ENCODE data around the gene SETD7.
"Not testable (repeated sequence)": the region's sequence is repeated elsewhere in the genome, so short reads cannot be mapped to it uniquely, and the experiment has no call there.

SETD7 gene

DNA sequence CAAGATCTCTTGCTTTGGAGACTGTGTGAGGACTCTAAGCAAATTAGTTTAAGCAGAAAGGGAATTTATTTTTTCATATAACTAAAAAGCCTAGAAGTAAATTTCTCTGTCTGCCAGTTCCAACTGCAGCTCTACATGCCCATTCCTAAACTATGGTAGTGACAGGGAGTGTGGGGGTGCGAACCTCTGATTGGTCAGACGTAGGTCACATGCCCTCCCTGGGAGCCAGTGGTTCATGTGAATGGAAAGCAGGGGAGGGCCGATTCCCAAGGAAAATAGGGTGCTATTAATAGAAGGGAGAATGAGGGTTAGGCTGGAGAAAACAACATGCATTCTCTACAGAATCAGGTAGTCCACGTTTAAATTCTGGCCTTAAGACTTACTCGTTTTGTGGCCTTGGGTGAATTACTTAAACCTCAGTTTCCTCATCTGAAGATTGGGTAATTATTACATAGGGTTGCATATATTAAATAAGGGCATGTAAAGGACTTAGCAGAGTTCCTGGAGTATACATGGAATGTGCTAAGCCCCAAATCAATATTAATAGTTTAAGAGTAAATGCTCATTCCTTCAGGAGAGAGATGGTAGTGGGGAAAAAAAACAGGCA, 94.9 kb downstream of the SETD7 start:
- no peak for DNase-seq

DNA sequence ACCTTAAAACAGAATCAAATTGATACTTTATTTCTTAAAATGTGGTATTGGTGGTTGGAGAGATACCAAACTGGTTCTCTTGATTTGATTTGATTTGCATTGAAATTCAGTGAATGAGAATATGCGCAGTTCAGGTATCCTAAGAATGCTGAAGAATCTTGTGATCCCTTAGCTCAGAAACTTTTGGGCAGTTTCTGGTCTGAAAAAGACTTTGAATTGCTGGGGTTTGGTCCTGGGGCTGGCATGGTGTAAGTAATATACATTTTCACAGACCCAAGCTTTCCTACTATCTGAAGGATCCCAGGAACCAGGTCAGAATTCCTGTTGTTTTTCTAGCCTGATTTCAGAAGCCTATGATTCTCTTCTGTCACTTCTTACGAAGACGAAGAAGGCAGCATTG, 95.5 kb downstream of the SETD7 start:
- no peak for DNase-seq

GRCh38 chr4:139458999-139459398, 97.0 kb downstream of the SETD7 start:
- DNase-seq: no peak

GRCh38 chr4:139458543-139458942, 97.5 kb downstream of the SETD7 start:
- no peak for DNase-seq

DNA sequence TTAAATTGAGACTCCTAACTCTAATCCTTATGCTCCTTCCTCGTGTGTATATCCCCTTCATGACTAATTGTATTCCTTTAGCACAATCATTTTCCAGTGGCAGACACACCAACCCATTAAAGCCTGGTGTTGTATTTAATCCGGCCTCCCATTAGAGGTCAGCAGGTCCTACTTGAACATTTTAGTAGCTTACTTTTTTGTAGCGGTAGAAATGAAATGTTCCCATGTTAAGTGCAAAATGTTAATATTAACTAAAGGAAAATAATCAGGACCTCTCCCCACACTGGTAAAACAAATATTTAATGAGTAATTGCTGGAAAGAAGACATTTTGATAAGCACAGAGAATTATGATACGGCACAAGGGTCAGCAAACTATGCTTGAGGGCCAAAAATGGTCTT, 98.7 kb downstream of the SETD7 start:
- no peak for DNase-seq

GRCh38 chr4:139455126-139455538, 100.9 kb downstream of the SETD7 start:
- DNase-seq: no peak

DNA sequence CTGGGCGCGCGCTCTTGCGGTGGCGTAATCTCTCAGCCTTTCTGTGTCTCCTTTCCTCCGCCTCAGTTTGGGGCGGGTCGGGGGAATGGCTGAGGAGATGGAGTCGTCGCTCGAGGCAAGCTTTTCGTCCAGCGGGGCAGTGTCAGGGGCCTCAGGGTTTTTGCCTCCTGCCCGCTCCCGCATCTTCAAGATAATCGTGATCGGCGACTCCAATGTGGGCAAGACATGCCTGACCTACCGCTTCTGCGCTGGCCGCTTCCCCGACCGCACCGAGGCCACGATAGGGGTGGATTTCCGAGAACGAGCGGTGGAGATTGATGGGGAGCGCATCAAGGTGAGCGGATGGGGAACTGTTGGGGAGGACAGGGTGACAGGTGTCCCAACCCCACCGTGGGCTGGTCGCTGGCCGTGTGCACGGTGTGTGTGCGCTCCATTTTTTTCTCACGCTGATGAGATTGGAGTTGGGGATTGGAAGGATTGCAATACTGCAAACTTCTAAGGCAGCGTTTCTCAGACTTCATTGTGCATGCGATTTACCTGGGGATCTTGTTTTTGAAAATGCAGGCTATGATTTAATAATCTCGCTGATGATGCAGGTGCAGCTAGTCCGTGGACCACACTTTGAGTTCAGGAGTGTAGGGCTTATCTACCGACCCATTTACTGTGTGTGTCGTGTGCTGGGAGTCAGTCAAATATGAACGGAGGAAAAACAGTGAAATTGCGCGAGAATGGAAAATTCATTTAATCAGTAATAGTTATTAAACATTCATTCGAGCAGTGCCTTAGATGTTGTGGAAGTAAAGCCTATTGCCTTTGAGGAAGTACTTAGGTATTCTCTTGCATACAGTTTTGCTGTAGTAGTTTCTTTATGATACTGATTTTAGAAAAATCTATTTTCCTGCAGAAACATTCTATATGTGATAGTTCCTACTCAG, 101.6 kb downstream of the SETD7 start, which contains the start of gene RAB33B:
Gene RAB33B (plus strand): TSS at position 11 of the 935 bp plus-strand sequence. CDS start 75 bp downstream, at position 86.
- DNase-seq: no peak

DNA sequence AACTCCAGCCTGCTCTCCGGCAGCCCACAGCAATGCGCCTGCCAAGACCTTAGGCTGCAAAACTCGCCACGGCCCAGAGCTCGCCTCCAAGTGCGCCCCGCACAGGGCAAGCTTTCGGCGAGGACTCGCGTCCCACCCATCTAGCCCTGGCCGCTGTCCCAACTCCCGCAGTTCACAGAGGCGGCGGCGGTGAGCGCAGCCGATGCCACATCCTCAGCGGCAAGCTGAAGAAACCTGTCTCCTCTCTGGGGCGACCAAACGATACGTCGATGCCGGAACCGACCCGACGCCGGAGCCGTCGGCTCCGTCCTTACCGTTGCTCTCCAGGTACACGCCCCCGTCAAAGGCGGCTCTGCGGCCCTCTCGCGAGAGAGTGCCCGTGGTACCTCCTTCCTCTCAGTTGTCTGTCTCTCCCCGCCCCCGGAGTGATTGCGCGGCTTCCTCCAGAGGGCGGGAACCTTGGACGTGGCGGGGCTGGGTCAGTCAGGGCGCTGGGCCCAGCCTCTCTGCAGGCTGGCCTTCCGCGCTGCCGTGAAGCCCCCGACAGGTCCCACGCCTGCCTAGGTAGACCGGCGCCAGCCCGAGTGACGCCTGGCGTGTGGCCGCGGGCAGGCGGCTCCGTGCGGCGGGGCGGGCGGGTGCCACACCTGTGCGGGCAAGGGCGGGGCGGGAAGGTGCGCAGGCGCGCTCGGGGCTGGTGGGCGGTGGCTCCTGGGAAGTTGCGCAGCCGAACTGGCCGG, 102.5 kb downstream of the SETD7 start:
- peak; percentile 99 for DNase-seq

- no peak for DNase-seq
Measured at GRCh38 chr4:139453041-139453370, 103.0 kb downstream of the SETD7 start.

DNA sequence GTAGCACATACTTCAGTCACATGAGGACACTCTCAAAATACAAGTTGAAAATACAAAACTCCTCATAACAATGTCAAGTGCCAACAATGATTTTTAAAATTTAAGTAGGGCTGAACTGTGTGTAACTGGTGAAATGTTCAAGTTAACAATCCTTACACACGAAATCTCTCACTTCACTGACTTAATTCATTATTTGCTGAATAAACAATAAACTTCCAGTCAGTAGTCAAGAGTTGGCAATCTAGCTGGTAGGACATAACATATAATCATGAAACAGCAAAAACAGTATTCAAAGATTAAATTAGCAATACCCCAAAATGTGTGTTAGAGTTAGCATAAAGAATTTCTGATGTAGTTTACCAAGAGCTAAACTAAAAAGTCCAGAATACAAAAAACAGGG, 104.0 kb downstream of the SETD7 start:
- DNase-seq: no peak

- DNase-seq: no peak
Measured at GRCh38 chr4:139450586-139450985, 105.4 kb downstream of the SETD7 start.

DNA sequence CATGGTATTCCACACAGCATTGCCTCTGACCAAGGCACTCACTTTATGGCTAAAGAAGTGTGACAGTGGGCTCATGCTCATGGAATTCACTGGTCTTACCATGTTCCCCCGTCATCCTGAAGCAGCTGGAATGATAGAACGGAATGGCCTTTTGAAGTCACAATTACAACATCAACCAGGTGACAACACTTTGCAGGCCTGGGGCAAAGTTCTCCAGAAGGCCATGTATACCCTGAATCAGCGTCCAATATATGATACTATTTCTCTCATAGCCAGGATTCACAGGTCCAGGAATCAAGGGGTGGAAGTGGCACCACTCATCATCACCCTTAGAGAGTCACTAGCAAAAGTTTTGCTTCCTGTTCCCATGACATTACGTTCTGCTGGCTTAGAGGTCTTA, 108.9 kb downstream of the SETD7 start:
- not testable (repeated sequence) for DNase-seq

Data from right hindlimb (tissue), 1 donor.